ENCODE data around the gene ZNF710. TPM values are rescaled to one million over a fixed set of nuclear protein-coding genes. Genes with fewer than 3 reads are reported as not detected.

Gene ZNF710
- total and polyA plus RNA-seq, 12 donors = 4.1 to 59.0 (median 15.5) TPM

- Histone ChIP-seq H3K9me3 (replicated peaks in 1 of 3) (no peaks in the 10 kb centered on the region), H3K27me3 (no peaks in the 10 kb centered on the region), H3K4me3 (peak overlapping the region in 2 of 4 donors; percentile 51 to 94), H3K36me3 (replicated peaks in 1 of 2) (no peaks in the 10 kb centered on the region), H3K27ac (peak overlapping the region in 4 of 5 donors; percentile 11 to 82 (median 74)), H3K4me1 (replicated peaks in 1 of 2) (peaks cover 24 to 33% of the 10 kb centered on the region in 2 donors)
- WGBS, 4 donors = 27 to 46% (median 38%) methylated on average over 26 to 63 of the region's 63 CpGs
- intact Hi-C loops (cut with DNase I) = no loop called here
- peak in 4 of 7 donors; percentile 10 to 41 (median 27) for DNase-seq
- no peak for TF ChIP-seq CTCF (IDR thresholded peaks at IDR 0.05)
Observed at GRCh38 chr15:90000186-90001001, 730 bp upstream of the ZNF710 start.

GRCh38 chr15:90001683-90002427 lies 731 bp downstream of the ZNF710 start:
- Histone ChIP-seq H3K36me3 (replicated peaks in 1 of 2) (no peaks in the 10 kb centered on the region), H3K27ac (peak overlapping the region in 4 of 5 donors; percentile 71 to 96 (median 84)), H3K4me3 (peak overlapping the region; percentile 26 to 94 (median 72)), H3K27me3 (no peaks in the 10 kb centered on the region), H3K9me3 (replicated peaks in 1 of 3) (no peaks in the 10 kb centered on the region), H3K4me1 (replicated peaks in 1 of 2) (peaks cover 27 to 37% of the 10 kb centered on the region in 2 donors)
- intact Hi-C loops (cut with DNase I) = no loop called here
- TF ChIP-seq POLR2A (IDR thresholded peaks at IDR 0.05) (no peak), CTCF (IDR thresholded peaks at IDR 0.05) (no peak)
- 0 to 1% (median 0%) methylated on average over 25 to 84 of the region's 89 CpGs for WGBS, 4 donors
- DNase-seq = peak in 6 of 7 donors; percentile 46 to 59 (median 56)

- H3K4me3 ChIP-seq = peak overlapping the region in 2 of 4 donors; percentile 85 to 94
- DNase-seq = peak in 5 of 7 donors; percentile 30 to 45 (median 35)
- H3K27me3 ChIP-seq = no peaks in the 10 kb centered on the region
- no peaks in the 10 kb centered on the region for H3K36me3 ChIP-seq (replicated peaks in 1 of 2)
- peak overlapping the region; percentile 33 to 96 (median 83) for H3K27ac ChIP-seq
- H3K9me3 ChIP-seq (replicated peaks in 1 of 3) = no peaks in the 10 kb centered on the region
- TF ChIP-seq CTCF (IDR thresholded peaks at IDR 0.05) (no peak), POLR2A (IDR thresholded peaks at IDR 0.05) (no peak)
- intact Hi-C loops (cut with DNase I) = no loop called here
- peaks cover 27 to 37% of the 10 kb centered on the region in 2 donors for H3K4me1 ChIP-seq (replicated peaks in 1 of 2)
- WGBS, 4 donors = 2 to 3% (median 2%) methylated on average over 8 to 27 of the region's 27 CpGs
Observed at GRCh38 chr15:90002428-90002844, 1.3 kb downstream of the ZNF710 start.

GRCh38 chr15:90003736-90004135 lies 2.6 kb downstream of the ZNF710 start:
- Histone ChIP-seq H3K4me3 (no peak overlapping the region), H3K27ac (peak overlapping the region in 4 of 5 donors; percentile 40 to 96 (median 66)), H3K9me3 (replicated peaks in 1 of 3) (no peaks in the 10 kb centered on the region), H3K4me1 (replicated peaks in 1 of 2) (peaks cover 27 to 37% of the 10 kb centered on the region in 2 donors), H3K36me3 (replicated peaks in 1 of 2) (no peaks in the 10 kb centered on the region), H3K27me3 (no peaks in the 10 kb centered on the region)
- intact Hi-C loops (cut with DNase I) = no loop called here
- no peak for DNase-seq
- no peak for TF ChIP-seq POLR2A (IDR thresholded peaks at IDR 0.05)
- no peak for TF ChIP-seq CTCF (IDR thresholded peaks at IDR 0.05)
- 87 to 92% (median 90%) methylated on average over 6 to 7 of the region's 7 CpGs for WGBS, 4 donors

Measured in adrenal gland (tissue), 12 donors.